HG02763 (cell line): ENCODE results near the gene DCT.
"Not testable (repeated sequence)": the region's sequence is repeated elsewhere in the genome, so short reads cannot be mapped to it uniquely, and the experiment has no call there.

Experiments used
- ATAC-seq: cut with Tn5 transposase; IDR thresholded peaks from one replicate; pipeline ENCODE4 v1.9.1; 2021; ENCODE audit warnings: mild to moderate bottlenecking, moderate library complexity; ENCODE audit not compliant: unreplicated experiment

The DCT gene

DNA sequence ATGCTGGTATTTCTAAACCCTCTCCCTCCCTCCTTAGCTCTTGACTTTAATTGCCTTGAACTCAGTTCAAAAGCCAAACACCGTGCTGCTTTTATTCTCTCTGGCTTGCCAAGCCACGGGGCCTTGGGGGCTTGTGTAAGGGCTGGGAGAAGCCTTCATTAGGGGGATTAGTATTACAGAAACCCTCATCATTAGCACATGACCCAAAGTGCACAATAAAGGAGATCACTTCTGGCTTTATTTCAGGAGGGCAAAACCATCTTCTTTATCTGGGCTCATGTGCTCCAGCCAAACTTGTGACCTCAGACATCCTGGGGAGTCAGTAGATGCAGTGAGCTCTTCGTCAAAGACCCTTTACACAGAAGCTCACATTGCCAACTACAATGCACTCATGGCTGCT, at the start of gene DCT:
Gene DCT (minus strand): TSS at position 67 of the 400 bp plus-strand sequence. CDS start 427 bp downstream, outside the sequence.
- no peak for ATAC-seq

DNA sequence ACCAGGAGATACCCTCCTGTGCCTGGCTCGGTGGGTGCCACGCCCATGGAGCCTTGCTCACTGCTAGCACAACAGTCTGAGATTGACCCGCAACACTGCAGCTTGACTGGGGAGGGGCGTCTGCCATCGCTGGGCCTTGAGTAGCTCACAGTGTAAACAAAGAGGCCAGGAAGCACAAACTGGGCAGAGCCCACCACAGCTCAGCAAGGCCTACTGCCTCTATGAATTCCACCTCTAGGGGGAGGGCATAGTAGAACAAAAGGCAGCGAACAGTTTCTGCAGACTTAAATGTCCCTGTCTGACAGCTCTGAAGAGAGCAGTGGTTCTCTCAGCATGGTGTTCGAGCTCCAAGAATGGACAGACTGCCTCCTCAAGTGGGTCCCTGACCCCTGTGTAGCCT, 47.5 kb upstream of the DCT start:
- not testable (repeated sequence) for ATAC-seq

DNA sequence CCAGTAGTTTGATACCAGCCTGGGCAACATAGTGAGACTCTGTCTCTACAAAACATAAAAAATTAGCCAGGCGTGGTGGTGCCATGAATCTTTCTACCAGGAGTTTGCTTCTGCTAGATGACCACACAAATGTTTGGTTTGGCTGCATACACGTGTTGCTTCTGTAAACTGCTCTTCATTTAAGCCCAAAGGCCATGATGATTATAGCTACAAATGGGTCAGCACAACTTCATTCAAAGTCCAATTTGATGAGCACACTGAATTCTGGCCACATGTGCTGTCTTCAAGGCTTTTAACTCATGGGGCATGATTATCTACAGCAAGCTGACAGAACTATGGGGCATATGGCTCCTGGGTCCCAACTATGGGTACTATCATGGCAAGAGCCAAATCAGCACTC, 46.3 kb upstream of the DCT start:
- ATAC-seq, result no peak

DNA sequence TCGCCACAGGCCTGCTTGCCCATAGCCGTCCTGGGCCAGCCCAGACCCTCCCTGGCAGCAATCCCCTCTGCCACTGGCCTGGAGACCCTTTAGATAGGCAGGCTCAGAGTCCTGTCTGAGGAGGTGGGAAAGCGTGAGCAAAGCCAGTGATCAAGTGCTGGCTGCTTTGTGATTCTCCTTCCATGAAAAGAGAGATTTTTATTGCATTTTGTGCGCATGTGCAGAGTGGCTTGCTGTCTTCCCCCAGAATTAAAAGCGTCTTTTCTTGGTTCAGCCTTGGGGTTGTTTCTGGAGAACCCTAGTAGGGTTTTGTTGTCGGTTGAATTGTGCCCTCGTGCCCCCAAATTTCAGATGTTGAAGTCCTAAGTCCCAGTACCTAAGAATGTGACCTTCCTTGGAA, 44.9 kb upstream of the DCT start:
- ATAC-seq, result no peak

DNA sequence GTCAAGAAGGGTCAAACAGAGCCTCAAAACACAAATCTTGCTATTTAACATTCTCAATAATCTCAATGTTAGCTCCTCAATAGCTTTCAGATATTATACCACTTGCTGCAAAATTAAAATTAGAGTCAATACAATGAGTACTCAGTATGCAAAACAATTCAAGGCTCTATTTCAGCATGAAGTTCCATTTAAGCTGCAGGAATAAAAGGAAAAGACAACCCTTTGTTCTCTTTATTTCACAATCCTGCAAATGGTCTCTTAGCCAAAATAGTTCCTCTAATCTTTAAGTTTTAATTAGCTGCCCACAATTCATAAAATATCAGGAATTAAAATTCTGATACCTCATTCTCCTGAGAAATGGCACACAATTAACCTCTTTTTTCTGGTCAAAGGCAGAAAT, 40.5 kb upstream of the DCT start:
- ATAC-seq, result no peak

DNA sequence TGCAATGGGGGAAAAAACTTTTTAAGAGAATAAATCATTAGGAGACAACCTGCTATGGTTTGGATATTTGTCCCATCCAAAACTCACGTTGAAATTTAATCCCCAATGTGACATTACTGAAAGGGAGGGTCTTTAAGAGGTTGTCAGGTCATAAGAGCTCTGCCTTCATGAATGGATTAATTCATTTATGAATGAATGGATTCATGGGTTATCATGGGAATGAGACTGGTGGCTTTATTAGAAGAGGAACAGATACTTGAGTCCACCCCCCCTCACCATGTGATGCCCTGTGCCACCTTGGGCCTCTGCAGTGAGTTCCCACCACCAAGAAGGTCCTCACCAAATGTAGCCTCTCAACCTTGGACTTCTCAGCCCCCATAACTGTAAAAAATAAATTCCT, 37.0 kb upstream of the DCT start:
- no peak for ATAC-seq

DNA sequence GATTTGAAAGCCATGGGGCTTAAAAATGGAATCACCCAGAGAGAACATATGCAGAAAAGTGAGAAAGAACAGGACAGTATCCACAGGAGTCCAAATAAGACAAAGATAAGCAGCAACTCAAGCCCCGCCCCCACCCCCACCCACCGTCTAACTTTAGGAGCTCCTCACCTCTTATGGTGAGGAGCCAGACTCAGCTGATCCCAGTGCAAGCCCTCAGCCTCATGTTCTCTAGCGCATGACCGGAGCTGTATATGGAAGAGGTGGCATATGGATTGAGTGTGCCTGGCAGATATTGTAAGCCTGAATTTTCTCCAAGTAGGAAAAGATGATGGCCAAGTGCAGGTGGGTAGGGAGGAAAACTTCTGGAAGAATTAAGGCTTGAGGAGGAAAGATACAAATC, 36.4 kb upstream of the DCT start:
- no peak for ATAC-seq

DNA sequence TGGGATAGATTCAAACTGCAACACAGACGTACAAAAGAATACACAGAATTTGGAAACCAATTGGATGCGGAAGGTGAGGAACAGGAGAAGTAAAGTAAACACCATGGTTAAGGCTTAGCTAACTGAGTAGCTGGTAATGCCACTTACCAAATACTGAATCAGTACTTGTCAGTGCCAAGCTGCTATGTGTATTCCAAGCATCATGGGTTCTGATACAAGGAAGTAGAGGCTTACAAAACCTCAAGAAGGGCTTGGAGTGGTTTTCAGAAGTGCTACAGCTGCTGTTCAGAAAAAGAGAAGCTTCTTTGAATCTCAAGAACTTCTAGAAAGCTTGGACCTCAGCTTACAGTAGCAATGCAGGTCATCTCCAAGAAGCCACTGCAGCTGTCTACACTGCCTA, 35.9 kb upstream of the DCT start:
- no peak for ATAC-seq

DNA sequence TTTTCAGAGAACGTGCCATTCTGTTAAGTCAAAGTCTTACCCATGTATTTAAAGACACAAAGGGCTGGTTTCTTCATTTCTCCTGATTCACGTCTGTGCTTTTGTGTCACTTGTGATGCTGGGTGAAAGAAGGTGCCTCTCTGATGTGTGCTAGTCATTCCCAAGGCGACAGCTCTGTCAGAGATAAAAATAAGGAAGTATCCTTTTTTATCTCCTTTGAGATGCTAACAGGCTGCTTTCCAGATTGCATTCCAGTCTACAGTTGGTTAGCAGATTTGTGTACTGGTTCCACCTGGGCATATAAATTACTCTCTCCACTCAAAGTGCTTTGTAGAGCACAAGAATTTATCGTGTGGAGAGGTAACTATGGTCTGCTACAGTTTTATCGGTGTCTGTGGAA, 33.5 kb upstream of the DCT start:
- ATAC-seq, result no peak

DNA sequence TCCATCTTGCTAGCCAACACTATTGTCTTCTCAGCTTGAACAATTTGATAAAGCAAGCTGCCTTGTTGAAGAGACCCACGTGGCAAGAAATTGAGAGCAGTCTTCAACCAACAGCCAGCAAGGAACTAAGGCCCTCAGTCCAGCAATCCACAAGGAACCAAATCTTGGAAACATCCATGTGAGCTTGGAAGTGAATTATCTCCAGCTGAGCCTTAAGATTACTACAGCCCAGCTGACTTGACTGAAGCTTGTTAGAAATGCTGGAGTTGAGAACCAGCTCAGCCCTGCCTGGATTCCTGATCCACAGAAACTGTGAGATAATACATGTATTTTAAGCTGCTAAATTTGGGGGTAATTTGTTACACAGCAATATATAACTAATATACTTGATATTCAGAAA, 26.2 kb upstream of the DCT start:
- ATAC-seq, result no peak

DNA sequence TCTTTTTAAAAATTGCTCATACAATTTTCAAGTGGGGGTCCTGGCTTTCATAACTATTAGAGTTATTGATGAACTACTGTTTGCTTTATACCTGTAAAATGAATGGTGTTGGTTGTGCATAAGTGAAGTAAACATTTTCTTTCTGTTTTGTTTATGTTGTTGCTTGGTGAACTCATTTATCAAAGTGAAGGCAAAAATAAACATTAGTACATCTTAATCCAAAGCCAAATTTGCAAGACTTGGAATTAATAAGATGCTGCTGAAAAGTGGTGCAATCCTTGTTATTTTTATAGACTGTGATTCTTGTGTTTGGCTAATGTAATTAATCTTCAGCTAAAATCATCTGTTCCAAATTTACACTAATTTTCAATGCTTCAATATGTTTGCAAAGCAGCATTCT, 24.4 kb upstream of the DCT start:
- ATAC-seq, result no peak

DNA sequence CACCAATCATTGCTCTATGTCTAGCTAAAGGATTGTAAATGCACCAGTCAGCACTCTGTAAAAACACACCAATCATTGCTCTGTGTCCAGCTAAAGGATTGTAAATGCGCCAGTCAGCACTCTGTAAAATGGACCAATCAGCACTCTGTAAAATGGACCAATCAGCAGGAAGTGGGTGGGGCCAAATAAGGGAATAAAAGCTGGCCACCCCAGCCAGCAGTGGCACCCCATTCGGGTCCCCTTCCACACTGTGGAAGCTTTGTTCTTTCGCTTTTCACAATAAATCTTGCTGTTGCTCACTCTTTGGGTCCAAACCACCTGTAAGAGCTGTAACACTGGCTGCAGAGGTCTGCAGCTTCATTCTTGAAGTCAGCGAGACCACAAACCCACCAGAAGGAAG, 19.3 kb upstream of the DCT start:
- not testable (repeated sequence) for ATAC-seq

DNA sequence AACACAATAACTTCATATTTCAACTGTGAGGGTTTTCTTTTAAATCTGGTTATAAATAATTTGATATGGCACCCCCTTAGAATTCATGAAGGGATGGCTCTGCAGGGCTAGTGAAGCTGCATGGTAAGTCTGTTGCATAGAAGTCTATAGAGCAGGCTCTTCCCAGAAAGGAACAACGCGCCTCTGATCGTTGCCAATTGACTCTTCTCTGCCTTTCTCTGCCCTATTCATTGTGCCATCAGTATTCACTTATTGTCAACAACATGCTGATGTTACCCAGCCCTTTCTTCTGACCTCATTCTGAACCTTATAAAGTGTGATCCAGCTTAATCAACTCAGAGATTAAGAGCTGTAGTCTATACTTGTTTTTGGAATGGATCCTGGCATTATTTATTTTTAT, 16.3 kb upstream of the DCT start:
- no peak for ATAC-seq

DNA sequence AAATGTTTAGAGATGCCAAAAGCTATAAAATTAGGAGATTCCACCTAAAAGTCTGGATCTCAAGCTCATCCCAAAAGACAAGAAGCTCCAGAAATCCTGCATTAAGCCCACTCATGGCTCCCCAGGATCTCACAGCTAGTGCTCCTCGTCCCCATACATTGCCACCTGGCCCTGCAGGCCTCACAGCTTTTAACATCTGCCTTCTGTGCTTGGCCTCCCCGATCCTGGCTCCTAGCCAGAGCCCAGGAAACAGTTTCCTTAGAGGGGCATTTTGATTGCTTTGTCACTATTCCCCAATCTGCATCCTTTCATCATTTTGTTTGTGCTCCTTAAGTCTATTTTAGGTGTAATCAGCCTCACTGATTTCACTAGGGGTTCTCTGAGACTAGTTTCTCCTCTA, 14.5 kb upstream of the DCT start:
- ATAC-seq, result no peak

DNA sequence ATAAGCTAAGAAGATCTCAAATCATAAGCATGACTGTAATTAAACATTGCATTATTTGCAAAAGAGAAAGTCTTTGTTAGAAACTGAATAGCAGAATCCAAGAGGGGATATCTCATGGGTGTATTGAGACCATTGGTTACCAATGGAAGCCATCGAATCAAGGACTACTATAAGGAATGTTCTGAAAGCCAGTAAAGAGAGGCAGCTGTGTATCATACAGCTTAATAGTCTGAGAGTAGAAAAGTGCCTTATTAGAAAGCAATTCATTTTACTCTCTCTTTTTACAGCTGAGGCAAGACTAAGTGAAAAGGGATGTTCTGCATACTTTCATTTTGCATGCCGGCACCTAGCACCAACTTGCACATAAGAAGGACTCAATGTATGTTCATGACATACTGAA, 7.6 kb upstream of the DCT start:
- ATAC-seq, result no peak

DNA sequence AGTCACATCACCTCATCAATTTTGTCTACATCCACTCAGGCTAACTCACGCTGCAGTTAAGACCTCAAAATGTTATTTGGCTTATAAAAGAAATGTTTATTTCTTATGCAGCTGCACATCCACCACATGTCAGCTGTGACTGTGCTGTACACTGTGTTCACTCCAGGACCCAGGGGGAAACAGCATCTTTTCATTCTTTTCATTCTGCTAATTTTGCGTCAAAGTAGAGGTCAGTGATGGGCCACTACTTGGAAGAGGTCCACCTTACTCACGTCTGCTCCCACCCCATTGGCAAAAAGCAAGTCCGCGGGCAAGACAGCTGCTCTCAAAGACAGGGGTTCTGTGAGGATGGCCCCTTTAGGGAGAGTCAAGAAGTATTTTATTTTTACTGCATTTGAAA, 4.5 kb upstream of the DCT start:
- ATAC-seq, result no peak

DNA sequence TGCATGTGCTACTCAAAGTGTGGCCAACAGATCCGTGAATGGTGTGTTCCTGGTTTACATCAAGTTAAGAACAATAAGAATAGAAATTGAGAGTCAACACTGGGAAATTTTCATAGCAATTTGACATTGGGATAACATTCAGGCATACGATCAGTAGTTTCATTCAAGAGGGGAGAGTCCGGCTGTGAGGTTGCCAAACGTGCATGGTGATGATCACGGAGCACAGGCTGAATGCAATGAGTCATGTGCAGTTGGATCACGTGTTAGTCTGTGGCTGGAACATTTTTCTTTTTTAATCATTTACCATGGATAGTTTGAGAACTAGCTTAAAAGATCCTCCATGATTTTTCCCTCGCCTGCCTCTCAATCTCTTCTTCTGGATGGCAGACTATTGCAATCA, 2.5 kb upstream of the DCT start:
- no peak for ATAC-seq

DNA sequence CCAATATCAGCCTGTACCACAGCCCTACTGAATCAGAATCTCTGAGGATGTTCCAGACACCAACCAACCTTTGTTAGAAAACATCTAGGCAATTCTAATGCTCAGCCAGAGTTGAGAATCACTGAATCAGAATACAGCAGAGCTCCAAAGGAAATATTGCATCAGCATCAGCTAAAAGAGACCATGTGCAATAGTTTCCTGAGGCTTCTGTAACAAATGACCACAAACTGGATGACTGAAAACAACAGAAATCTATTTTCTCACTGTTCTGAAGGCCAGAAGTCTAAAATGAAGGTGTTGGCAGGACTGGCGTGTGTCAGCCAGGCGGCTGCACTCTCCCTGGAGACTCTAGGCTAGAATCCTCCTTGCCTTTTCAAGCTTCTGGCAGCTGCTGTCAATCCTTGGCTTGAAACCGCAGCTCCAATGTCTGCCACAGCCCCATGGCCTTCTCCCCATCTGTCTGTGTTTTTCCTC, 1.2 kb upstream of the DCT start:
- no peak for ATAC-seq

DNA sequence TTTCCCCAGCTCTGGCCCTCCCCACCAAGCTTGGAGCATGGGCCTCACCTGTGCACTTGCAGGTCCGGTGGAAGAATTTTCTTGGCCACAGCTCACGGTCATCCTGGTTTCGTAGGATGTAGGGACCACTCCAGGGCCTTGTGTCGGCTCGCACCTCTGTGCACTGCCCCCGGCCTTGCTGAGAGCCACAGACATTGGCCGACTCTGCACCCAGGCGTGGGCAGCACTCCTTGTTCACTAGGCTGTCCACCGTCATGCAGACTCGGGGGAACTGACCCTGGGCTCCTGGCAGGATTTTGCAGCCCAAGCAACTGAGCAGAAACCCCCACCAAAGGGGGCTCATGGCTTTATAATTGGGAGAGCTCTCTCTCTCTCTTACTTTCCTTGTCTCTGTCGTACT, 569 bp downstream of the DCT start:
- no peak for ATAC-seq

DNA sequence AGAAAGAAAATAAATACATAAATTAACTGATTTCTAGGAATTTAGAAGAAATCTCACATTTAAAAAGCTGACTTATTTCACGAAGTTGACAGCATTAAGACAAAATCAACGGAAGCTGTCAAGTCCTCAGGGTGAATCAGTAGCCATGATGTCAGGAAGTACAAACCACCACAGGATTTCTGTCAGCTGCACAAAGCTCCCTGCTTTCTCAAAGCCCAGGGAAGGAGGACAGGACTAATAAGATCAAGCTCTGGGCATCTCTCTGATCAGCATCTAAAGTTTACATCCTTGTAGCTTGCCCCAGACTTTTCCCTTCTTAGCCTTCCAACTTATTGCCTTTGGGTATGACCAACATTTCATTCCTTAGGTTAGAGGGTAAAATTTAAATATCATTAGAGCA, 9.4 kb downstream of the DCT start:
- no peak for ATAC-seq

DNA sequence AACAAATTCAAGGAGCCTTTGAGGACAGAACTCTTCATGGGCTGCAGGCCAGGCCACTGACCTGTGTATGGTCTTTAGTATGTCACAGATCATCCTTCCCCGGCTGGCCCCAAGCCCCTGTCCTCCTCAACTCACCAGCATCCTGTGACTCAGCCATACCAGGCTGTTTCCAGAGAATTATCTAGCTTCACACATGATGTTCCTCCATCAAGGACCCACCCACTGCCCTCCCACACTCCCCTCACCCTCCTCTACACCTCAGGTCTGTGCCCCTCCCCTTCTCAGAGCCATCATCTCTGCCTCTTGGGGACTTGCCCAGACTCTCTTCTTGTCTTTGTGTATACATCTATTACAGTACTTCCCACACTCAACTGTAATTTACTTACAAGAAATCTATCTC, 14.7 kb downstream of the DCT start:
- no peak for ATAC-seq

DNA sequence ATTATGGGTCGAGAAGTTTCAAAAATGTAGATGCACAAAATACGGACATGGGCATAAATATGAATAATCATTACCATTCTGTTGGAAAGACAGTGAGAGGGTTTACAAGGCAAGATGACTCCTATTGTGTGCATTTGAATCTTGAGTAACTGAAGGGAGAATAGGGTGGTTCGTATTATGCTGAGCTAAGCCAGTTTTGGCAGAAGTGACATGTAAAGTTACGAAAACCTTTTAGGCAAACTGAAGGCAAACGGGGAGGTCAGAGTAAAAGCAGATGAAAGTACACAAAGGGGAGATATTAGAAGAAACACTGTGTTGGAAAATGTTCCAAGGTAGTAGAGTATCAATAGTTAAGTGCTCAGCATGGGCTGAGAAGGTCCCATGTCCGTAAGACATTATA, 16.8 kb downstream of the DCT start:
- ATAC-seq, result no peak

DNA sequence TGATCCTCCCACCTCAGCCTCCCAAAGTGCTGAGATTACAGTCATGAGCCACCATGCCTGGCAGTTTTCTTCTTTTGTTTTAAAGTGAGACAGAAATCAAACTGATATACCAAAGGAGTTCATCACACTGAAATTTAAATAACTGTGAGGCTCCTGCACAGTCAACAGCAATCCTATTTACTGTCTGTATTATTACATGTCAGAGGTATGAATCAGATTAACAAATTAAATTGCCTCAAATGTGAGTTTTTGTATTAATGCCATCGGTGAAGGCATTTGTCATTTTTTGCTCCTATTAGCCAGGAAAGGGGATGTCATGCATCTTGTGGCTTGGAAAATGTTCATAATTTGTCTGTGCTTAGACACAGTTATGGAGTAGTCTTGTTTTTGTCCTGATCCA, 20.4 kb downstream of the DCT start:
- ATAC-seq, result no peak

DNA sequence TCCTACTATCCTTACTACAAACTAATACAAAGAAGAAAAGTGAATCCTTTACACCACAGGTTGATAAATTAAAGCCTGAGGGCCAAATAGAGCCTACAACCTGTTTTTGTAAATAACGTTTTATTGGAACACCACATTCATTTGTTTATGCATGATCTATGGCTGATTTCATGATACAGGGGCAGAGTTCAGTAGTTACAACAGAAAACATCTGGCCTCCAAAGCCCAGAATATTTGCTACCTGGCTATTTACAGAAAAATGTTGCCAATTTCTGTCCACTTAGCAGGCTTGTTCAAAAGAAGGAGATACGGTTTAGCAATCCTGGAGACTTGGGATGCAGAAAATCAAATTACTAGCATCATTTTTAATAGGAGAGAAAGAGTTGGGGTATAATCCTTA, 24.1 kb downstream of the DCT start:
- ATAC-seq, result no peak
